Trophoblast cell (in vitro differentiated cells and primary cell): ENCODE measurements around the gene SNX18.
"Not testable (repeated sequence)": the region's sequence is repeated elsewhere in the genome, so short reads cannot be mapped to it uniquely, and the experiment has no call there.

Source experiments
- DNase-seq, 2 donors: peaks; one replicate each; pipeline ENCODE4 v3.0.0-alpha.2; 2016
- H2AFZ ChIP-seq: 2 replicates; pipeline ENCODE4 v1.6.1; 2013; ENCODE audit warnings: low read length, moderate library complexity, mild to moderate bottlenecking; ENCODE audit not compliant: insufficient read depth, poor library complexity
- H2AK5ac ChIP-seq: 2 replicates; pipeline ENCODE4 v1.6.1; 2013; ENCODE audit warnings: mild to moderate bottlenecking, low read length
- H2BK120ac ChIP-seq: 2 replicates; pipeline ENCODE4 v1.6.1; 2013; ENCODE audit warnings: low read length, mild to moderate bottlenecking, moderate library complexity; ENCODE audit not compliant: insufficient read depth, poor library complexity
- H2BK12ac ChIP-seq: 2 replicates; pipeline ENCODE4 v1.6.1; 2013; ENCODE audit warnings: mild to moderate bottlenecking, low read length, moderate library complexity
- H2BK5ac ChIP-seq: 2 replicates; pipeline ENCODE4 v1.6.1; 2013; ENCODE audit warnings: low read length, low read depth, moderate library complexity, mild to moderate bottlenecking; ENCODE audit not compliant: poor library complexity
- H3K14ac ChIP-seq: 2 replicates; pipeline ENCODE4 v1.6.1; 2013; ENCODE audit warnings: mild to moderate bottlenecking, low read length
- H3K18ac ChIP-seq: 2 replicates; pipeline ENCODE4 v1.6.1; 2013; ENCODE audit warnings: mild to moderate bottlenecking, low read length
- H3K23ac ChIP-seq: 2 replicates; pipeline ENCODE4 v1.6.1; 2013; ENCODE audit warnings: low read length
- H3K27ac ChIP-seq: 2 replicates; pipeline ENCODE4 v1.5.1; 2013; ENCODE audit warnings: low read depth, mild to moderate bottlenecking, inconsistent platforms, low read length, moderate library complexity
- H3K27me3 ChIP-seq: 2 replicates; pipeline ENCODE4 v1.6.1; 2013; ENCODE audit warnings: inconsistent platforms, mild to moderate bottlenecking, low read length, moderate library complexity; ENCODE audit not compliant: insufficient read depth
- H3K36me3 ChIP-seq, 2 experiments: 1 replicate in 1 of 2; 2 replicates in 1 of 2; pipeline ENCODE4 v1.6.1; 2013; ENCODE audit warnings: low read length in 2 of 2, mild to moderate bottlenecking in 2 of 2, moderate library complexity in 1 of 2; ENCODE audit not compliant: insufficient read depth in 2 of 2, control insufficient read depth in 1 of 2
- H3K4ac ChIP-seq: 2 replicates; pipeline ENCODE4 v1.6.1; 2013; ENCODE audit warnings: low read depth, mild to moderate bottlenecking, low read length, moderate library complexity
- H3K4me1 ChIP-seq, 2 experiments: 1 replicate in 1 of 2; 2 replicates in 1 of 2; pipeline ENCODE4 v1.6.1; 2013; ENCODE audit warnings: low read length in 2 of 2, mild to moderate bottlenecking in 2 of 2, moderate library complexity in 1 of 2; ENCODE audit not compliant: insufficient read depth in 2 of 2, control insufficient read depth in 1 of 2
- H3K4me2 ChIP-seq: 2 replicates; pipeline ENCODE4 v1.6.1; 2013; ENCODE audit warnings: inconsistent platforms, mild to moderate bottlenecking, low read length, moderate library complexity
- H3K4me3 ChIP-seq: 2 replicates; pipeline ENCODE4 v1.5.1; 2013; ENCODE audit warnings: mild to moderate bottlenecking, low read depth, low read length, inconsistent platforms
- H3K79me1 ChIP-seq: one replicate; pipeline ENCODE4 v1.6.1; 2013; ENCODE audit warnings: low read length
- H3K79me2 ChIP-seq: 2 replicates; pipeline ENCODE4 v1.6.1; 2013; ENCODE audit warnings: low read length, mild to moderate bottlenecking; ENCODE audit not compliant: control insufficient read depth, insufficient read depth, poor library complexity
- H3K9ac ChIP-seq: 2 replicates; pipeline ENCODE4 v1.6.1; 2013; ENCODE audit warnings: mild to moderate bottlenecking, low read length
- H3K9me3 ChIP-seq: 2 replicates; pipeline ENCODE4 v1.6.1; 2013; ENCODE audit warnings: low read depth, mild to moderate bottlenecking, control low read depth, inconsistent platforms, low read length; ENCODE audit not compliant: insufficient read depth
- H4K12ac ChIP-seq: 2 replicates; pipeline ENCODE4 v1.6.1; 2013; ENCODE audit warnings: low read depth, mild to moderate bottlenecking, low read length, moderate library complexity
- H4K8ac ChIP-seq: 2 replicates; pipeline ENCODE4 v1.6.1; 2013; ENCODE audit warnings: low read depth, mild to moderate bottlenecking, low read length, moderate library complexity
- H4K91ac ChIP-seq: one replicate; pipeline ENCODE4 v1.6.1; 2013; ENCODE audit warnings: low read depth, mild to moderate bottlenecking, low read length, moderate library complexity
- WGBS: extraction: QIAGEN DNeasy Blood & Tissue Kit; methylation state at CpG from one replicate; pipeline ENCODE4 v1.1.7; 2013; ENCODE audit warnings: missing lambda C conversion rate; ENCODE audit not compliant: insufficient read length, insufficient coverage; ENCODE audit errors: extremely low coverage; 5-methylcytosine and 5-hydroxymethylcytosine counted together

SNX18 gene

GRCh38 chr5:54484219-54484894 is 33.2 kb upstream of the SNX18 start:
- Histone ChIP-seq H2BK120ac (no peak overlapping the region), H3K14ac (no peak overlapping the region), H3K79me2 (no peaks in the 10 kb centered on the region), H2BK12ac (no peak overlapping the region), H4K8ac (no peak overlapping the region), H4K91ac (no peak overlapping the region), H2AFZ (no peak overlapping the region), H3K18ac (no peak overlapping the region), H3K9me3 (no peaks in the 10 kb centered on the region), H3K27ac (no peak overlapping the region), H3K9ac (no peak overlapping the region), H3K36me3 (no peaks in the 10 kb centered on the region), H3K27me3 (no peaks in the 10 kb centered on the region), H3K4me2 (no peak overlapping the region), H4K12ac (no peak overlapping the region), H3K4ac (no peak overlapping the region), H3K4me3 (no peak overlapping the region), H2AK5ac (no peak overlapping the region), H3K79me1 (no peaks in the 10 kb centered on the region), H3K4me1 (no peaks in the 10 kb centered on the region), H3K23ac (no peak overlapping the region), H2BK5ac (no peak overlapping the region)
- WGBS, result no CpG with 5 or more reads among the region's 5 CpGs
- DNase-seq, result no peak

GRCh38 chr5:54485659-54486058 is 31.9 kb upstream of the SNX18 start:
- not testable (repeated sequence) for H2BK12ac ChIP-seq, H3K18ac ChIP-seq, H3K23ac ChIP-seq, H3K9ac ChIP-seq, H2BK120ac ChIP-seq, DNase-seq, H3K4me3 ChIP-seq, H3K79me1 ChIP-seq, H3K14ac ChIP-seq, H2AFZ ChIP-seq, H2AK5ac ChIP-seq, H4K91ac ChIP-seq, H3K27me3 ChIP-seq, H4K8ac ChIP-seq, H3K9me3 ChIP-seq, H3K4ac ChIP-seq, H4K12ac ChIP-seq, H3K27ac ChIP-seq, H3K79me2 ChIP-seq, H3K36me3 ChIP-seq, H3K4me2 ChIP-seq, H2BK5ac ChIP-seq, H3K4me1 ChIP-seq

- not testable (repeated sequence) for H3K4me3 ChIP-seq, H3K27me3 ChIP-seq, H3K4me1 ChIP-seq, H2AK5ac ChIP-seq, H4K8ac ChIP-seq, H3K9ac ChIP-seq, DNase-seq, H3K9me3 ChIP-seq, H3K18ac ChIP-seq, H3K27ac ChIP-seq, H3K4ac ChIP-seq, H2BK5ac ChIP-seq, H4K91ac ChIP-seq, H3K4me2 ChIP-seq, H3K79me2 ChIP-seq, H3K36me3 ChIP-seq, H3K14ac ChIP-seq, H2AFZ ChIP-seq, H4K12ac ChIP-seq, H3K23ac ChIP-seq, H2BK12ac ChIP-seq, H3K79me1 ChIP-seq, H2BK120ac ChIP-seq
- WGBS, result no CpG with 5 or more reads among the region's 2 CpGs
Observed at GRCh38 chr5:54489648-54489979, 27.9 kb upstream of the SNX18 start.

GRCh38 chr5:54491326-54491725 is 26.2 kb upstream of the SNX18 start:
- H2BK5ac ChIP-seq, result no peak overlapping the region
- H2AK5ac ChIP-seq, result no peak overlapping the region
- no peak overlapping the region for H4K8ac ChIP-seq
- H3K27me3 ChIP-seq, result no peaks in the 10 kb centered on the region
- no peak for DNase-seq
- no peaks in the 10 kb centered on the region for H3K79me2 ChIP-seq
- H3K4me2 ChIP-seq, result no peak overlapping the region
- no peak overlapping the region for H3K23ac ChIP-seq
- no peaks in the 10 kb centered on the region for H3K4me1 ChIP-seq
- H2AFZ ChIP-seq, result no peak overlapping the region
- no peak overlapping the region for H3K14ac ChIP-seq
- peaks cover 2% of the 10 kb centered on the region for H3K9me3 ChIP-seq
- no peak overlapping the region for H2BK120ac ChIP-seq
- no peak overlapping the region for H3K18ac ChIP-seq
- no peak overlapping the region for H4K91ac ChIP-seq
- no peak overlapping the region for H3K9ac ChIP-seq
- no CpG with 5 or more reads among the region's 1 CpG for WGBS
- H2BK12ac ChIP-seq, result no peak overlapping the region
- no peak overlapping the region for H4K12ac ChIP-seq
- no peak overlapping the region for H3K4ac ChIP-seq
- H3K36me3 ChIP-seq, result no peaks in the 10 kb centered on the region
- no peaks in the 10 kb centered on the region for H3K79me1 ChIP-seq
- no peak overlapping the region for H3K4me3 ChIP-seq
- H3K27ac ChIP-seq, result no peak overlapping the region
